ENCODE data around the gene ADAMTSL2. TPM values are rescaled to one million over a fixed set of nuclear protein-coding genes. Genes with fewer than 3 reads are reported as not detected.

Gene ADAMTSL2
- total RNA-seq, 1 donor from 2014 or later, result 14.0 TPM

DNA sequence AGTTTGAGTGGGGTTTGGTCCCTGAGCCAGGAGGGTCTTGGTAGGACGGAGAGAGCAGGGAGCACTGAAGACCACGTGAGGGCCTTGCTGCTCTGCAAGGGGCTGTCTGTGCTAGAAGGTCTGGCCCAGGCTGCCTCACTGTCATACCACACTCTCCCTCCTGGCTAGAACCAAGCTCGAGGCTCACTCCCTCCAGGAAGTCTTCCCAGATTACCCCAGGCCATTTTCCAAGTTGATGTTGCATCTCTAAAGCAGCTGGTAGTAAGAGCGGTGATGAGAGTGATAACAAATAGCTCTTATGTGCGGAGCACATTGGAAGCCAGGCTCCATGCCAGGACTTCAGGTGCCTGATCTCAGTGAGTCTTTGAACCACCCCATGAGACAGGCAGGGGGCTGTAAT lies 16.3 kb upstream of the ADAMTSL2 start:
- no peak for DNase-seq (ENCODE audit: low spot score)

DNA sequence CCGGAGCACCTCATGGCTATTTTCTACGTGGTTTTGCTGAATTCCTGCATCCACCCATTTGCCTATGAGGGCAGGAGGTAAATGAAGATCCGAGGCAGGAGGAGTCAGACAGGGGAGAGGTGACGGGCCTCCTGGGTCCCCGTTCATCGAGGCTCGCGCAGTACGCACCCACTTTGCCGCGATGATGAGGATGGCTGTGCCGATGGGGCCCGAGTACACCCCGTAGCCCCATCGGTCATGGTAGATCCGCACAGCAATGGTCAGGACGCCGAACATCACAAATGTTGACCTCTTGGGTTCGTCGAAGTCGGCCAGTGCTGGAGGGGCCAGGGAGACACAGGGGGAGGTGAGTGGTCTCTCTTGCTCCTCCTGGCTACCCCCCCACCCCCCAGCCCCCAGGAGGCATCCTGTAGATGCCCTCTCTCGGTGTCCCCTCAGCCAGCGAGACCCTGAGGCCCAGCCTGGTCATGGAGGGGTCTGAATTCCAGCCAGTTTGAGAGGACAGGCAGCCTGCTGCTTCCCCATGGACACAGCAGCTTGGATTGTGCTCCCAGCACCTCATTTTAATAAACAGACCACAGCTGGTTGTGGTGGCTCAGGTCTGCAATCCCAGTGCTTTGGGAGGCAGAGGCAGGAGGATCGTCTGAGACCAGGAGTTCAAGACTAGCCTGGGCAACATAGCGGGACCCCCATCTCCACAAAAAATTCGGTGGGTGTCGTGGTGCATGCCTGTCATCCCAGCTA lies 15.6 kb upstream of the ADAMTSL2 start:
- no peak for DNase-seq (ENCODE audit: low spot score)

DNA sequence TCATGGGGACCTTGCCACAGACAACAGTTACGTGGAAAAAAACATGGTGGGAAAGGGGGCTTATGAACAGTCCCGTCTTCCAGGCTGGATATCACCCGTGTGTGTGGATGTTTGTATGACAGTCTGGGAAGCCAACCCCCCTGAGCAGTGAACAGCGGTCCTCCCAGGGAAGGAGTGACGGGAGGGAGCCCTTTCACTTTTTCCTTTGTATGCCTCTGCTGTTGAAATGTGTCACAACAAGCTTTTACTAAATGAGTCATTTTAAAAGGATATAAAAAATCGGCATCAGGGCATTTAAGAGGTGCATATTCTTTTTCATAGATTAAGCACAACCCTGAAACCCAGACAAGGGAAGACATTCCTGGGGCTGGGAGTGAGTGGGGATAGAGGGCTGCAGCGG lies 14.8 kb upstream of the ADAMTSL2 start:
- no peak for DNase-seq (ENCODE audit: low spot score)

DNA sequence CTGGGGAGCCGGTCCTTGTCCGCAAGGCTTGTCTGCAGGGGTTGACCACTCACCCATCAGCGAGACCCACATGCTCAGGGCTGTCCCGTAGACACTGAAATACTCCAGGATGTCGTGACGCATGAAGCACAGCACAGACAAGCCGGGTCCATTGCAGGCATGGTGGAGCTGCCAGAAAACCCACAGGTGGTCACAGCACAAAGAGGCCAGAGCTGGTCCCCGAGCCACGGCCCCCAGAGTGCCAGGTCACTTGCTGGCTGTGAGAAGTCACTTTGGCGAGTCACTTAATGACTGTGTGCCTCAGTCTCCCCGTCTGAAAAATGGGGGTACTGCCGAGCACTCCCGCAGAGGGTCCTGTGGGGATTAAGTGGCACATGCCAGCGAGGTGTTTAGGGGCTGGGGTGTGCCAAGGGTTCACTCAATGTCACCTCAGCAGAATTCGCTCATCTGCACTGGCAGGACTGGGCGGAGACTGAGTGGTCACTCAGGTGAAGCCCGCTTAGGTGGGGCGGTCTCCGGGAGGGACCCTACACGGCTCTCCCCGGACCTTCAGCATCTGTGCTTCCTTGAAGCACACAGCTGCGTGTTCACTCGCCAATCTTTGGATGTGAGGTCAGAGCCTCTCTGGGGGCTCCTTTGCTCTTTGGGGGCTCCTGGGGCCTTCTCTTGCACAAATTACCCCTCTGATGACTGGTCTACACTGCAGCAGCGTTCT lies 14.2 kb upstream of the ADAMTSL2 start:
- no peak for DNase-seq (ENCODE audit: low spot score)

DNA sequence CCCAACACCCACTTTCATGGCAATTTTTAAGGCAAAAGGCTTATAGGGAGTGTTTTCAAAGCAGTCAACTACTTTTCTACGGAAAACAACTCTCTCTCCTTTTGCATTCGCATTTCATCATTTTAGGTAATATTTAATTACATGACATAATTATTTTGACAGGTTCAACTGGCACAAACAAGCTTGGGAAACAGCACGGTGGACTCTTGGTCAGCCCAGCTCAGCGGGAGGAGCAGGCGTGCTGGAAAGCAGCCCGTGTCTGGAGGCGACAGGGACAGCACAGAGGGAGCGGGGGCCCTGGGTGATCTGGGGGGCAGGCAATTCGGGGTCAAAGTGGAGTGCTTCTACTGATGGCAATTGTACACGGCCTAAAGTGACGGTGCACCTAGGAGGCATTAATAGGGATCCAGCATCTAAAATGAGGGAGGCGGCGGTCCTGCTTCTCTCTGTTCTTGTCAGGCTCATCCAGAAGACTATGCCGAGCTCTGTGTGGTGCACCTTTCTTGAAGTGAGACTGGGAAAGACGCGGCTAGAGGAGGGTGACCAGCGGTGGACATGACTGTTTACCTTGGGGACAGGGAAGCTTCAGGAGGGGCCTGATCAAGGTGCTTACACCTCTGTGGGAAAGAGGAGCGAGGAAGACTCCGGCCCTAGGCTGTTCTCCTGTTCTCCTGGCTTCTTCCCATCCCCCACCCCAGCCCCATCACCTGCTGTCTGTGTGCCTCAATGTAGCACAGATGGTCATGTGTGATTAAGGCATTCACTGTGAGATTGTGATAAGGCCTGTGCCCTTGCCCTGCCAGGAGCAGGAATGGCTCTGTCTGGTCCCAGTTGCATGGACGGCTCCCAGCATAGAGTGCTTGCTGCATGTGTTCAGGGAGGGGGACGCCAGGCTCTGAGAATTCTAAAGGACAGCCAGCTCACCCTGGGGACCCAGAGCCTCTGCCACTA lies 13.1 kb upstream of the ADAMTSL2 start:
- peak; percentile 85 for DNase-seq (ENCODE audit: low spot score)

DNA sequence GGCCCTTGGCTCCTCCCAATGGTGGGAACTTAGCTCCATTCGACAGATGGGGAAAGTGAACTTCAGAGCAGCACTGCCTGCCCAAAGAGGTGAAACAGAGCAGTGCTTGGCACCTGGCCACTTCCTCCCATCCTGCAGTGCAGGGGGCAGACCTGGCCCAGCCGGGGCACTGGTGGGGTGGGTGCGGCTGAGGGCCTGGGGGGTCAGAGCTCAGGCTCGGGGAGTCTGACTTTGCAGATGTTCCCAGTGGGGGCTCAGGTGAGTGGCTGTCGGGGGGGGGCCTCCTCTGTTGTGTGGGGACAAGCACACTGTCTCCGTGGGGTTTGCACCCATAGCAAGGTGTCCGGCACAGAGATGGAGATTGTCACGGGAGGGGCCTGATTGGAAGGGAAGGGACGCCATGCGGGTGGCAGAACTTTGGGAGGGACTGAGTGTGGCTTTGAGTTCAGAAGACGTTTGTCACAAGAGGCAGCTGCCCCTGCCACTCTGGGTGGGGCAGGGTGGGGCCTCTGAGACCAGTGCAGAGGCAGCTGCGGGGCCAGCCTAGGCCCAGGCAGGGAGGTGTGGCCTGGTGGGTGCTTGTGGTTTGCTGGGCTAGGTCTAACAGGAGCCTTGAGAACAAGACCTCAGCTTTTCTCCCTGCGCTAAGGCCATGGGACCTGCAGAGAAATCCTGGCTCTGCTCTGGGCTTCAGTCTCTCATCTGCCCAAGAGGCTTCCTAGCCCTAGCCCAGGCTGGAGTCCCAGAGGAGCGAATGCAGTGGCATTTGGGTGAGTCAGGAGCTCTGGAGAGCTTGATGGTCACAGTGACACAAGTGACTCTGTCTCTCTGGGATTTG lies 12.2 kb upstream of the ADAMTSL2 start:
- DNase-seq (ENCODE audit: low spot score), result no peak

DNA sequence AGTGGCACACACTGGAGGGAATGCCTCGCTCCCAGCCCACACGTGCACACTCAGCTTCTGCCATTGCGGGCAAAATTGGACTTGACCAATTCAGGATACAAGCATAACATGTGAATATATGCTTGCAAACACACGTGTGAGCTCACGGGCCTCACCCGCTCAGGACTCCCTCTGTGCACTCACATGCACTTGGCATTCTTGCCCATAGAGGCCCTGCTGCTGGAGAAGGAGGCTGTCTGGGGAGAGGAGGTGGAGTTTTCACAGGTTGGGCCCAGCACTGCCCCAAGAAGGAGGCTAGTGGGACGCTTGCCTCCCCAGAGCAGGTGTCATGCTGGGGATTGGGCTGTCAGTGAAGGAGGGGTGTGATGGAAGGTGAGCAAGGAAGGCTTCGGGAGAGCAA lies 11.4 kb upstream of the ADAMTSL2 start:
- no peak for DNase-seq (ENCODE audit: low spot score)

DNA sequence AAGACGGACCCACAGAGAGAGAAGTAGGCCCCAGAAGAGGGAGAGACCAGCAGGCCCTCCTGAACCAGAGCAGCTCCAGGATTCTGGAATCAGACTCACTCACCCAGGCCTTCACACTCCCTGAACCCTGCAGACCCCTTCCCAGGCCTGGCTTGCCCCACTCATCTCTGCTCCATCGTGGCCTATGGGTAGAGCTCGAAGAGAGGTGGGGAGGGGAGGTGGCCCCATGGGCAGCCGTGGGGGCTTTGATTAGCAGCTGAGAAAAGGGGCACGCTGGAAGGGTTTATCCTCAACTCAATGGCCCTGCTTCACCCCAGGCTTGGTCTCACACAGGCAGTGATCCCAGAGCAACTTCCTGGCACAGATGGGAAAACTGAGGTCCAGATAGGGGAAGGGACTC lies 10.4 kb upstream of the ADAMTSL2 start:
- DNase-seq (ENCODE audit: low spot score), result no peak

DNA sequence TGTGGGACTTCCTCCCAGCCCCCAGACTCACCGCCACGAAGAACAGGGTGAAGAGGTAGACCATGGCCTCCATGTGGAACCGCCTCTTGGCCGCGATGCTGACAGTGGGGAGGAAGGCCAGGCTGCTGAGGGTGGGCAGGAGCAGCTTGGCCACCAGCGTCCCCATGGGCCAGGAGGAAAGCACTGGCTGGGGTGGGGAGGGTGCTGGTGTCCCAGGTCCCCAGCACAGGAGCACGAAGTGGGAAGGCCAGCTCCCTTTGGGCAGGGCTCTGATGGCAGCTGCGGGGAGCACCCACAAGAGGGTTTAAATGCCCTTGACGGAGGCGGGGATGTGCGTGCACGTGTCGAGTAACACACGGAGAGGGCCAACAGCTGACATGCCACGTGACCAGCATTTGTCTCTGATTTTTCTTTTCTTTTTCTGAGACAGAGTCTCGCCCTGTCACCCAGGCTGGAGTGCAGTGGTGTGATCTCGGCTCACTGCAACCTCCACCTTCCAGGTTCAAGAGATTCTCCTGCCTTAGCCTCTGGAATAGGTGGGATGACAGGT lies 9.8 kb upstream of the ADAMTSL2 start, which contains the start of gene MYMK:
MYMK (minus strand) TSS at position 281 of the 550 bp plus-strand sequence; CDS start at position 166, 115 bp downstream.
- no peak for DNase-seq (ENCODE audit: low spot score)

DNA sequence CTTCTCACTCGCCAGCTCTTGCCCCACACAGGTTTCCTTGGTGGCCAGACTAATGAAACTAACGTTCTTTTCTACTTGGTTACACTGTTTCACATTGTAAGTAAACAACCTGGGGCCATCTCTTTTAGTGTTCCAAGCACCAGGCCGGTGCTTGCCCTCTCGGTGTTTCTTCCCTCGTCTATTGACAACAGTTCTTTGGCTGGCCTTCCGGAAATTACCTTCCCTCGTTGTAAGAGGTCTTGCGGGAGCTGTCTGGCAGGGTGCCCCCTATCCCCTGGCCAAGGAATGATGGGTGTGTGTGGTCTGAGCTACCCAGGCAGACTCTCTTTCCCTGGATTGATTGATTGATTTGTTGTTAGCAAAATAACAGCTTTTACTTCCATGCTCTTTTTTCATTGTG lies 8.8 kb upstream of the ADAMTSL2 start:
- DNase-seq (ENCODE audit: low spot score), result peak; percentile 69

DNA sequence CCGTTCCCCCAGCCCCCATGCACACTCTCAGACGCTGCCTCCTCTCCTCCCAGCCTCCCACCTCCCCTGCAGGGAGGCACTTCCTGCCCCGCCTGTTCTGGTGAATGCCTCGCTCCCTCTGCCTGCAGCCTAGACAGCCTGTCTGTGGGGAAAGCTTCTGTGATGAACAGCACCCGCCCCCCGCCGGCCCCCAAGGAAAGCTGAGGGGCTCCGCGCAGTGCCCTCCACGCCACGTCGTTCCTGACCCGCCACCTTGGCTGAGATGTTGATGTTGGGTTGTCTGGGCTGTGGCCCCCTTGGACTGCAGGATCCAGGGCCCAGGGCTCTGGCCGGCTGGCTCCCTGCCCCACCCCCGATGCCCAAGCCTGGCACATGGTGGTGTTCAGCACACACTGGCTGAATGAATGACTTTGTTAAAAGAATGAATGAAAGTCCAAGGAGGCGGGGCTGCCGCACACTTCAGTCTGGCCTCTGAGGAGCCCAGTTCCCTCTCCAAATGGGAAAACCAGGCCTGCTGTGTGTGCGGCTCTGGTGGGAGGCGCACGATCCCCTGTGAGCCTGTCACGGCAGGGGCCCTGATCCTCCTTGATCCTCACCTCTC lies 7.7 kb upstream of the ADAMTSL2 start:
- no peak for DNase-seq (ENCODE audit: low spot score)

DNA sequence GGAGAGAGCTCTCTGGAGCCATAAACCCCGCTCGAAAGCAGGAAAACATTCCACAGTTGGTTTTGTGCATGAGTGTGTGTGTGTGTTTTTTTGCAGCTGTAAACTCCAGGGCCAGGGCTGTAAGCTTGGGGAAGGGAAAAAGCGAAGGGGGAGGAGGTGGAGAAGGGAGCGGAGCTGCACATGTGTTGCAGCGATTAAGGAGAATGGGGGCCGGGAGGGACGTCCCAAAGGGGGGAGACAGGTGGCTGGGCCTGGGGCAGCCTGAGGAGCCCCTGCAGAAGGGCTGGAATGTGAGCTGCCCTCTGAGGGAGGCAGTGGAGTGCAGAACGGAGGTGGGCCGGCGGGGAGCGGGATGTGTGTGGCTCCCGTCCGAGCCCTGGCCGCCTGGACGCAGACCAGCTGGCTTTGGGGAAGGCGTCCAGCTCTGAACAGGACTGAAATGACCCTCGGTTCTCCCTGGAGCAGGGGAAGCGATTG lies 7.0 kb upstream of the ADAMTSL2 start:
- no peak for DNase-seq (ENCODE audit: low spot score)

DNA sequence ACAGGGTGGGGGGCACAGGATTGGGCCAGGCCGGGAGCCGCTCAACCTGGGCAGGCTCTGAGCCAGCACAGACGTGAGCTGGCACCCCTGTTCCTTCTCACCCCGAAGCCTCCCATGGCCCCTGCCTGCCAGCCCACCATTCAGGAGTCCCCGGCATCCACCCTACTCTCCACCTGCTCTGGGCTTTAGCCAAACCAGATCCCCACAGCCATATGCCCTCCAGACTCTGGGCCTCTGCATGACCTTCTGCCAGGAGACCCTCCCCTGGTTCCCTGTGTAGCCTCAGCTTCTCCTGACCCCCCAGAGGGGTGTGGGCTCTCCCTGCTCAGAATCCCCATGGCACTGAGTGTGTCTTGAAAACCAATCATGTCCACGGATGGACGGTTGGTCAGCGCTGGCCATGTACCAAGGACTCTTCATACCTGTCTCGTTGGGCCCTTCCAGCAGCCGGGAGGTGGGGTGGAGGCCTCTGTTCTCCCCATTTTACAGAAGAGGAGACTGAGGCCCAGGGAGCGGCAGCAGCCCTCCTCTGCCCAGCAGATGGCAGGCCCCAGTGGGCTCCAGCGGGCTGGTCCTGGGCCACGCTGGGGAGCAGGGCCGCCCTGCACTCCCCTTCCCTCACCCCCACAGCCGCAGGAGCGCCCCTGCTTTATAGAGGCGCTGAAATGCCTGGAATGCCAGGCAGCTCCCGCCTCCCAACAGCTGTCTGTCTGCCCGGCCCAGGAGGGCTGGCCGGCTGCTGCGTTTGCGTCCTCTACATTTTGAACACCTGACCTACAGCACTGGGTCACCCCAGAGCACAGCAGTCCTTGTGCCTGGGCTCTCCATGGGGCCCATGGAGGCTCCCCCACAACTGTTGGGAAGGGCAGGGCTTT lies 6.3 kb upstream of the ADAMTSL2 start:
- no peak for DNase-seq (ENCODE audit: low spot score)

DNA sequence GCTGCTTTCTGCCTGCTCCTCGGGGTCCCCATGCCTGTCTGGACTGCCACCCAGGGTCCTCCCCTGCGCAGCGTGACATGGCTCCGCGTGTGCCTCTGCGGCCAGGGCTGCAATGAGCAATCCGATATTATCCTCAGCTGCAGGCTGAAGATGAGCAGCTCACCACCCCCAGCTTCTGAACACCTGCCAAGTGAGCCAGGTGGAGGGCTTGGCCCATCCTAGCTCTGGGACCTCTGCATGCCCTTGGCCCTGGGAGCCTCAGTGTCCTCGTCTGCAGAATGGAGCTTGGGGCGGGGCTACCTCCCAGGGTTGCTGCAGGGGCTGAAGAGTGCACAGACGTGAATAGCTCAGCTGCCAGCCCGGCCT lies 5.6 kb upstream of the ADAMTSL2 start:
- DNase-seq (ENCODE audit: low spot score), result no peak

DNA sequence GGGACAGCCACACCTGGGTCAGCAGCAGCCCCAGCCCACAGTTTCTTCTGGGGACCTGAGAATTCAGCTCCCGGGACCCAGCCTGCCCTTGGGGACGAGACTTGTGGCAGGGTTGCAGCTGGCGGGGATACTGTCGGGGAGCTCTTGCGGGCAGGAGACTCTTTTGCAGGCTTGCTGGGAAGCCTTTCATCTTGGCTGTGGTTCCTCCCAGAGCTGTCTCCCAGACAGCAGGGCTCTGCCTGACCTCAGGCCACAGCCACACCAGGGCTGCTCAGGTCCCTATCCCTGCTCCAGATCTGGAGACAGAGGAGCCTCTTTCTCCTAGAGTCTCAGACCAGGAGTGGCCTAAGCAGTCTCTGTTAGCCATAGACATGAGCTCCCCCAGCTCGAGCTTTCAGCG lies 5.0 kb upstream of the ADAMTSL2 start:
- DNase-seq (ENCODE audit: low spot score), result no peak

DNA sequence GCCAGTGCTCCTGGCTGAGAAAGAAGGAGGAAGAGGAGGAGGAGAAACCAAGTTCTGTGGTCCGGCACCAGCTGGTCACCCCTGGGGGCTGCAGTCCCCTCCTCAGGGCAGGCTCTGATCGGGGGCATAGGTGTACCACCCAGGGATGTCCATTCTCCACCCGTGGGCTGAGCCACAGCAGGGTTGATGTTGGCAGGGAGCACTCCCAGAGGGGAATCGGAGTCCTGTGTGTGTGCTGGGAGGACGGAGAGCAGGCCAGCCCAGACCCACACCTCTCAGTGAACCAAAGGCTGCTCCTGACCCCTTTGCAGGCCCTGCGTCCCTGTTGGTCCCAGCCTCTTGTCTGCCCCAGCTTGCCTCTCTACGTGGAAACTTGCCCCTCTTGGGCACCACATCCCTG lies 4.6 kb upstream of the ADAMTSL2 start:
- no peak for DNase-seq (ENCODE audit: low spot score)

DNA sequence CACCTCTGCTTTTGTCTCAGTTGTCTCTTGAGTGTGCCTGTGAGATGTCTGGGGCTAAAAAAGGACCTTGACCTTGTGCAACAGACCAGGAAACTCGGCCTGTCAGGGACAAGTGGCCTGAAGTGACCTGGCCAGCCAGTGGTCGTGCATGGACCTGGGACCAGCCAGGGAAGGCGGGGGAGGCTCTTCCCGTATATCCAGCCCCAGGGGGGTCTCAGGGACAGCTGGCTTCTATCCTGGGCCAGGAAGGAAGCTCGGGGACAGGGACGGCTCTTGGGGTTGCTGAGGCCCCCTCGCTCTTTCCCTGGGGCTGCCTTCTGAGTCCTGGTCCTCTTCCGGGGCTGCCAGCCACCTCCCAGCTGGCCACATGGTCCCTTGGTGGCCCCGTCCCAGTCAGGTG lies 3.2 kb upstream of the ADAMTSL2 start:
- DNase-seq (ENCODE audit: low spot score), result no peak

DNA sequence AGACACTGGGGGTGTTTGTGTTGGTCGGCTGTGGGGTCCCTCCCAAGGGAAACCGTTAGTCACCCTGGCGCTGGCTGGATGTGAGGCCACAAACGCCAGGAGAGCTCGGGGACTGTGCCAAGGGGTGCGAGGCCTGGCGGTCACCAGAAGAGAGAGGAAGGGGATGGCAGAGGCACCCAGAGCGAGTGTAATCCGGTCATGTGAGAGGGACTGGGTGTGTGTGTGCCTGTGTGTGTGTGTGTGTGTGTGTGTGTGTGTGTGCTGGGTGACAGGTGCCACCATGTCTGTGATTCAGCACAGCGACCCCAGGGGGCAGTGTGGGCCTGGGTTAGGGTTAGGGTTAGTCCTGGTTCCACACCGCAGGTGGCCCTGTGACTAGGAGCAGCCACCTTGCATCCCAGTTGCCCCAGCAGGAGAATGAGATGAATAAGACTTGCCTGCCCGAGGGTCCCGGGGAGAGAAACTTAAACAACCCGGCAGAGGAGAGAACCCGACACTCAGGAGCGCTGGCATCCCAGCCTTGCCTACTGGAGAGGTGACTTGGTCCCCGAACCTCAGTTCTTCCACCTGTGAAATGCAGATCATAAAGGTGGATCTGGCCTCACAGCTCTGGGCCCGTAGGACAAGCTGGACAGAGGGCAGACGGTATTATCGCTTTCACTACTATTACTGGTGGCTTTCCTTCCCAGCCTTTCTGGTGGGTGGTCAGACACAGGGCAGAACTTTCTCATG lies 1.4 kb upstream of the ADAMTSL2 start:
- peak; percentile 67 for DNase-seq (ENCODE audit: low spot score)

DNA sequence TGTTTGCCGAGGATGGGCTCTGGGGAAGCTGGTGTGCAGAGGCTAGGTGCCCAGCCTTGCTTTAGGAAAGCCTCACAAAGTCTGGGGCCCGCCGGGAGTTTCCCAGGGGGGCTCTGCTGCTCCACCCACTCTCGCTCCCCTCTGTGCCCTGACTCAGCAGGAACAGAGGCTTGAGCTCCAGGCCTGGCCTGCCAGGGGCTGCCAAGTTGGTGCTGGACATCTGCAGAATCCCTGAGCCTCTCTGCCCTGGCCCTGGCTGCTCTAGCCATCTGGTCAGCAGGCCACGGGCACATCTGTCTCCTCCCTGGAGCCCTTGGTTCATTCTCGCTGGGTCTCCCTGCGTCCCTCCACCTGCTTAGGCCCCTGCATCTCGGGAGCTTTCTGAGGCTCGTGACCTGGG lies 647 bp upstream of the ADAMTSL2 start:
- no peak for DNase-seq (ENCODE audit: low spot score)

All from mucosa of gallbladder (tissue), 1 donor.